GM23248 (cell line): Measurements from ENCODE around the gene EPHA7. TPM values are rescaled to one million over a fixed set of nuclear protein-coding genes. Genes with fewer than 3 reads are reported as not detected.
A peak's percentile ranks its signal among the peaks of the same experiment; 100 is the strongest.

Experiments used
- DNase-seq: peaks from one replicate; pipeline ENCODE4 v3.0.0-alpha.2; 2015
- H2AFZ ChIP-seq: fragments of 200-600 bp; sonication (generic); 2 replicates; pipeline ENCODE4 v1.6.1; 2016; ENCODE audit warnings: antibody characterized with exemption
- H3F3A ChIP-seq: fragments of 200-600 bp; sonication (generic); 2 replicates; pipeline ENCODE4 v1.6.1; 2016; ENCODE audit warnings: mild to moderate bottlenecking, antibody characterized with exemption, mixed run types; ENCODE audit not compliant: insufficient read depth
- H3K27ac ChIP-seq: fragments of 200-600 bp; sonication (generic); 2 replicates; pipeline ENCODE4 v1.5.1; 2016; ENCODE audit warnings: mild to moderate bottlenecking
- H3K27me3 ChIP-seq: fragments of 200-600 bp; sonication (generic); replicated peaks from 2 replicates; pipeline ENCODE4 v1.6.1; 2016; ENCODE audit warnings: mild to moderate bottlenecking; ENCODE audit not compliant: insufficient read depth
- H3K36me3 ChIP-seq: fragments of 200-600 bp; sonication (generic); 2 replicates; pipeline ENCODE4 v1.6.1; 2016; ENCODE audit warnings: low read depth, mild to moderate bottlenecking
- H3K4me1 ChIP-seq: fragments of 200-600 bp; sonication (generic); 2 replicates; pipeline ENCODE4 v1.6.1; 2016; ENCODE audit warnings: mild to moderate bottlenecking; ENCODE audit not compliant: insufficient read depth
- H3K4me2 ChIP-seq: fragments of 200-600 bp; sonication (generic); one replicate; pipeline ENCODE4 v1.6.1; 2016; ENCODE audit warnings: mild to moderate bottlenecking; ENCODE audit not compliant: unreplicated experiment
- H3K4me3 ChIP-seq: fragments of 200-600 bp; sonication (generic); 2 replicates; pipeline ENCODE4 v1.5.1; 2016; ENCODE audit warnings: mild to moderate bottlenecking
- H3K79me2 ChIP-seq: fragments of 200-600 bp; sonication (generic); 2 replicates; pipeline ENCODE4 v1.6.1; 2016; ENCODE audit warnings: mild to moderate bottlenecking; ENCODE audit not compliant: insufficient read depth
- H3K9ac ChIP-seq: fragments of 200-600 bp; sonication (generic); 2 replicates; pipeline ENCODE4 v1.6.1; 2016; ENCODE audit warnings: mild to moderate bottlenecking
- H3K9me2 ChIP-seq: fragments of 200-600 bp; sonication (generic); 2 replicates; pipeline ENCODE4 v1.6.1; 2016; ENCODE audit warnings: mixed run types, mild to moderate bottlenecking, moderate library complexity; ENCODE audit not compliant: insufficient read depth
- H3K9me3 ChIP-seq: fragments of 200-600 bp; sonication (generic); one replicate; pipeline ENCODE4 v1.6.1; 2017; ENCODE audit warnings: low read depth
- H4K20me1 ChIP-seq: fragments of 200-600 bp; sonication (generic); 2 replicates; pipeline ENCODE4 v1.6.0; 2016; ENCODE audit not compliant: insufficient read depth
- EZH2 ChIP-seq: fragments of 200-600 bp; sonication (generic); IDR thresholded peaks from 2 replicates; pipeline ENCODE4 v1.6.1; 2018; ENCODE audit warnings: antibody characterized with exemption, mild to moderate bottlenecking; ENCODE audit not compliant: insufficient read depth, poor library complexity, severe bottlenecking
- EZH2phosphoT487 ChIP-seq: fragments of 200-600 bp; sonication (generic); IDR thresholded peaks from 2 replicates; pipeline ENCODE4 v1.6.1; 2018; ENCODE audit warnings: antibody characterized with exemption, moderate library complexity, mild to moderate bottlenecking, low read depth; ENCODE audit not compliant: insufficient read depth
- WGBS, 2 experiments: methylation state at CpG; one replicate each; pipeline ENCODE4 v1.1.6; 2015 to 2017; ENCODE audit warnings: low lambda C conversion rate in 2 of 2, low coverage in 1 of 2; ENCODE audit errors: missing lambda C conversion rate in 2 of 2; 5-methylcytosine and 5-hydroxymethylcytosine counted together
- in situ Hi-C: fragments of 300-500 bp; cut with MboI; formaldehyde crosslinking; loops from 2 replicates; pipeline ENCODE4 v1.15.0; 2020
- polyA plus RNA-seq: library from polyadenylated mRNA; unstranded; fragments of >200 nt; fragmentation: Nextera tagmentation; extraction: Ambion mirVana; gene quantifications from 2 replicates; pipeline ENCODE4 v1.2.1, GENCODE V29; 2016
- total RNA-seq: library from RNA; depleted of rRNA; stranded (reverse); fragments of >200 nt; shearing (Covaris generic); gene quantifications from 2 replicates; pipeline ENCODE4 v1.2.3, GENCODE V29; 2014

EPHA7 gene
- total and polyA plus RNA-seq, 2 experiments from 2014 or later: not detected

DNA sequence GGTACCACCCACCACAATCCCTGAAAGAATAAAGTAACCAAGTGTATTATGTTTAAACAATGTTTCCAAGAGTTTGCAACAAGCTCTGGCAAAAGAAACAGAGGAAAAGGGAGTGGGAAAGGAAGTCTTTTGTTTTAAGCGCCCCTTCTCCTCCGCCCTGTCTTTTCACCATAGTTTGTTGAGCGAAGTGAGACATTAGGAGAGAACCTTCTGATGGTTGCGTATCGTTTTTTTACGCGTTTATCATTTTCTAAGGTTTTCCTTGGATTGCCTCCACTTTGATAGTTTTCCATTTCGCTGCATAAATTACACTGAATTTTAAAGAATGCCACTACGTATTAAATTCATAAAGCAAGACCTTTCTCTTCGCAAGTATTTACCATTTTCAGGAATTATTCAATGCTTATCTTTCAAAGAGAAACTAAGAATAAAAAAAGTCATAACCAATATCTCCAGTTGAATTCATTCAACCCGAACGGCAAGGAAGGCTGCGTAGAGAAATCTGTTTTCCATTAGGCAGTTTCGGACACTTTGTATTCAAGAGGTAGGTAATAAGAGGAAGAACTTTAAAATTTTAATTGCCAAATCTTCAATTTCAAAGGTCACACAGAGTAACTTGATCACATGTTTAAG, 920 bp upstream of the EPHA7 start:
- Histone ChIP-seq H3K36me3 (no peaks in the 10 kb centered on the region), H3K27me3 (peaks cover 61% of the 10 kb centered on the region), H2AFZ (peak overlapping the region; percentile 61), H3K4me2 (peak overlapping the region; percentile 60), H3K27ac (no peak overlapping the region), H3K4me3 (peak overlapping the region; percentile 62), H3K79me2 (no peaks in the 10 kb centered on the region), H3K9me3 (no peaks in the 10 kb centered on the region), H3K9ac (no peak overlapping the region), H4K20me1 (no peaks in the 10 kb centered on the region), H3K9me2 (no peaks in the 10 kb centered on the region), H3K4me1 (peaks cover 4% of the 10 kb centered on the region; the same call in 1 of the 2 replicates), H3F3A (no peaks in the 10 kb centered on the region)
- DNase-seq: no peak
- TF ChIP-seq EZH2phosphoT487 (no peak), EZH2 (no peak)
- in situ Hi-C loops: no loop called here
- WGBS, 2 experiments: 14 to 16% methylated on average over 14 of the region's 14 CpGs

DNA sequence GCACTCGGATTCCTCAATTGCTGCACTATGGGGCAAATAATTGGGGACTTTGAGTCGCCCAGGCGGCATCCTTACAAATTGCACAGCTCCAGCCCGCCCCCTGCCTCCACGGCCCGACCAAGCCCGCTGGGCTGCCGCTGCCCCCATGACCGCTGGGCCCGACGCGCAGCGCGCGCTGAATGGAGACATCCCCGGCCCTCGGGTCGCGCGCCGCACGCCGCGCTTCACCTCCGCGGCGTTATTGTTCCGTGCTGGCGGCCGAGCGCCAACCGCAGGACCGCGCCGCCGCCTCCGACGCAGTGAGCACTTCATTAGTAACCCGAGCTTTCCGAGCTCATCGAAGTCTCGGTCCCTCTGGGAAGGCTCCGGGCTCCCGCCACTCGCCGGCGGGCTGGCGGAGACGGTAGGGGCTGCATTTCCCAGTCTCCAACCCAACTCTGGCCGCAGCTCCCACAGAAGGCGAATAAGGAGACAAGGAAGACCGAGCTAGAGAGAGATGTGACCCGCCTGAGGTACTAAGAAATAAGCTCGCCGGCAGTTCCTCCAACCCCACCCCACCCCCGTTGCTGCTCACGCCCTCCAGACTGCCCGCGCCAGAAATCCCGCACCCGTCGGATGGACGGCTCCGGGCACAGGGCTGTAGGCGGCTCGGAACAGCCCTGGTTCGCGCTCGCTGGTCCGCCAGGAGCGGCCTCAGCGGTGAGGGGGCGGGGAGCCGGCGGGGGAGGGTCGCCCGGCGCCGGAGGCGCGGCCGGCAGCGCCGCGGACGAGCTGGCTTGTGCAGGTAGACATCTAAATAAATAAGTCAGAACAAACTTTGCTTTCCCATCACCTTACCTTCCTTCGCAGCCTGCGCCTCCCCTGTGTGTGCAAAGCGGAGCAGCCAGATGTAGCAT, 703 bp downstream of the EPHA7 start:
- H3K79me2 ChIP-seq: no peaks in the 10 kb centered on the region
- H3K4me2 ChIP-seq: peak overlapping the region; percentile 60
- peak overlapping the region; percentile 62 for H3K4me3 ChIP-seq
- H2AFZ ChIP-seq: peak overlapping the region; percentile 61
- no peaks in the 10 kb centered on the region for H3F3A ChIP-seq
- in situ Hi-C loops: no loop called here
- no peaks in the 10 kb centered on the region for H3K9me2 ChIP-seq
- no peaks in the 10 kb centered on the region for H4K20me1 ChIP-seq
- DNase-seq: peak; percentile 42
- no peaks in the 10 kb centered on the region for H3K36me3 ChIP-seq
- WGBS, 2 experiments: 5 to 7% methylated on average over 64 to 81 of the region's 89 CpGs
- no peak overlapping the region for H3K9ac ChIP-seq
- peaks cover 70% of the 10 kb centered on the region for H3K27me3 ChIP-seq
- H3K9me3 ChIP-seq: no peaks in the 10 kb centered on the region
- H3K27ac ChIP-seq: no peak overlapping the region
- TF ChIP-seq EZH2 (no peak), EZH2phosphoT487 (no peak)
- H3K4me1 ChIP-seq: peaks cover 4% of the 10 kb centered on the region; the same call in 1 of the 2 replicates

- no peaks in the 10 kb centered on the region for H4K20me1 ChIP-seq
- in situ Hi-C loops: no loop called here
- H3K9me2 ChIP-seq: no peaks in the 10 kb centered on the region
- no peaks in the 10 kb centered on the region for H3K36me3 ChIP-seq
- no peaks in the 10 kb centered on the region for H3F3A ChIP-seq
- H3K4me3 ChIP-seq: peak overlapping the region; percentile 62; the same call in 1 of the 2 replicates
- H3K9me3 ChIP-seq: no peaks in the 10 kb centered on the region
- no peak for DNase-seq
- no peak overlapping the region for H3K4me2 ChIP-seq
- no peak overlapping the region for H3K27ac ChIP-seq
- peaks cover 70% of the 10 kb centered on the region for H3K27me3 ChIP-seq
- TF ChIP-seq EZH2: no peak
- H3K9ac ChIP-seq: no peak overlapping the region
- peak overlapping the region; percentile 61 for H2AFZ ChIP-seq
- WGBS, 2 experiments: 1 to 2% methylated on average over 5 of the region's 5 CpGs
- H3K4me1 ChIP-seq: peaks cover 4% of the 10 kb centered on the region; the same call in 1 of the 2 replicates
- no peaks in the 10 kb centered on the region for H3K79me2 ChIP-seq
Observed at GRCh38 chr6:93418033-93418407, 1.3 kb downstream of the EPHA7 start.

GRCh38 chr6:93417421-93418013, 1.8 kb downstream of the EPHA7 start:
- Histone ChIP-seq H3F3A (no peaks in the 10 kb centered on the region), H3K4me1 (peaks cover 4% of the 10 kb centered on the region; the same call in 1 of the 2 replicates), H3K9me2 (no peaks in the 10 kb centered on the region), H3K36me3 (no peaks in the 10 kb centered on the region), H3K4me3 (no peak overlapping the region), H4K20me1 (no peaks in the 10 kb centered on the region), H3K27ac (no peak overlapping the region), H3K4me2 (no peak overlapping the region), H3K27me3 (peaks cover 70% of the 10 kb centered on the region), H3K79me2 (no peaks in the 10 kb centered on the region), H2AFZ (no peak overlapping the region), H3K9me3 (no peaks in the 10 kb centered on the region), H3K9ac (no peak overlapping the region)
- peak; percentile 9 for DNase-seq
- in situ Hi-C loops: no loop called here
- WGBS, 2 experiments: 3 to 5% methylated on average over 27 of the region's 27 CpGs
- TF ChIP-seq EZH2 (no peak), EZH2phosphoT487 (no peak)
